Stimulated activated naive B cell treated with anti-CD40 and anti-IgM and Interleukin-4, amounts not matched to agents 10 μg/mL and 1 μg/mL and 100 μg/mL, for 72 hours (primary cell): ENCODE measurements around the gene DOCK1.

Experiments used
- ATAC-seq, 2 donors: fragments of 150-1000 bp; cut with Tn5 transposase; replicated peaks; 2 replicates each; pipeline ENCODE4 v1.10.0; 2021; ENCODE audit warnings: moderate library complexity in 1 of 2
- DNase-seq: peaks from one replicate; pipeline ENCODE4 v3.0.0; 2021
- H3K27ac Mint-ChIP-seq: one replicate; pipeline ENCODE4 v1.8.0; 2022; ENCODE audit warnings: mild to moderate bottlenecking, mixed read lengths
- H3K27me3 Mint-ChIP-seq, 2 donors: one replicate each; pipeline ENCODE4 v1.8.0; 2022; ENCODE audit warnings: mixed read lengths in 2 of 2
- H3K36me3 Mint-ChIP-seq, 2 donors: one replicate each; pipeline ENCODE4 v1.8.0; 2022; ENCODE audit warnings: mixed read lengths in 2 of 2, mild to moderate bottlenecking in 1 of 2
- H3K4me1 Mint-ChIP-seq, 2 donors: one replicate each; pipeline ENCODE4 v1.8.0; 2022; ENCODE audit warnings: mixed read lengths in 2 of 2, mild to moderate bottlenecking in 1 of 2
- H3K4me3 Mint-ChIP-seq, 2 donors: one replicate each; pipeline ENCODE4 v1.8.0; 2022; ENCODE audit warnings: mild to moderate bottlenecking in 2 of 2, mixed read lengths in 2 of 2, moderate library complexity in 1 of 2
- H3K9me3 Mint-ChIP-seq, 2 donors: one replicate each; pipeline ENCODE4 v1.8.0; 2022; ENCODE audit warnings: mixed read lengths in 2 of 2, mild to moderate bottlenecking in 1 of 2

The DOCK1 gene

GRCh38 chr10:127347202-127347959 lies 442.2 kb downstream of the DOCK1 start:
- H3K4me1 Mint-ChIP-seq, result no peaks in the 10 kb centered on the region
- H3K27me3 Mint-ChIP-seq, result no peaks in the 10 kb centered on the region
- H3K4me3 Mint-ChIP-seq, result no peak overlapping the region
- H3K27ac Mint-ChIP-seq, result peak overlapping the region; percentile 2
- no peak for DNase-seq
- H3K36me3 Mint-ChIP-seq, result no peaks in the 10 kb centered on the region
- no peak for ATAC-seq
- no peaks in the 10 kb centered on the region for H3K9me3 Mint-ChIP-seq

GRCh38 chr10:127349737-127350136 lies 444.5 kb downstream of the DOCK1 start:
- Mint-ChIP-seq H3K27me3 (no peaks in the 10 kb centered on the region), H3K4me1 (peaks cover 0 to 2% of the 10 kb centered on the region in 2 donors), H3K9me3 (no peaks in the 10 kb centered on the region), H3K4me3 (no peak overlapping the region), H3K36me3 (no peaks in the 10 kb centered on the region), H3K27ac (no peak overlapping the region)
- no peak for ATAC-seq
- no peak for DNase-seq

GRCh38 chr10:127351542-127351941 lies 446.3 kb downstream of the DOCK1 start:
- DNase-seq (no peak), ATAC-seq (no peak)
- Mint-ChIP-seq H3K27me3 (no peaks in the 10 kb centered on the region), H3K4me3 (no peak overlapping the region), H3K27ac (no peak overlapping the region), H3K4me1 (peaks cover 0 to 2% of the 10 kb centered on the region in 2 donors), H3K9me3 (no peaks in the 10 kb centered on the region), H3K36me3 (no peaks in the 10 kb centered on the region)

- no peak overlapping the region for H3K4me3 Mint-ChIP-seq
- peak in 1 of 2 donors; percentile 48 for ATAC-seq
- H3K27ac Mint-ChIP-seq, result no peak overlapping the region
Observed at GRCh38 chr10:127353544-127353943, 448.3 kb downstream of the DOCK1 start.

GRCh38 chr10:127354255-127354654 lies 449.0 kb downstream of the DOCK1 start:
- H3K4me1 Mint-ChIP-seq, result peaks cover 0 to 2% of the 10 kb centered on the region in 2 donors
- DNase-seq (no peak), ATAC-seq (no peak)
- H3K27me3 Mint-ChIP-seq, result peaks cover 0 to 5% of the 10 kb centered on the region in 2 donors
- H3K27ac Mint-ChIP-seq, result no peak overlapping the region
- no peak overlapping the region for H3K4me3 Mint-ChIP-seq
- no peaks in the 10 kb centered on the region for H3K9me3 Mint-ChIP-seq
- H3K36me3 Mint-ChIP-seq, result no peaks in the 10 kb centered on the region

More at GRCh38 chr10:127353544-127353943, 448.3 kb downstream of the DOCK1 start:
- Mint-ChIP-seq H3K27me3 (no peaks in the 10 kb centered on the region), H3K4me1 (peaks cover 0 to 2% of the 10 kb centered on the region in 2 donors), H3K9me3 (no peaks in the 10 kb centered on the region), H3K36me3 (no peaks in the 10 kb centered on the region)
- DNase-seq, result no peak

- Mint-ChIP-seq H3K27me3 (peaks cover 0 to 7% of the 10 kb centered on the region in 2 donors), H3K4me1 (peaks cover 0 to 2% of the 10 kb centered on the region in 2 donors), H3K4me3 (no peak overlapping the region), H3K9me3 (no peaks in the 10 kb centered on the region), H3K36me3 (no peaks in the 10 kb centered on the region), H3K27ac (no peak overlapping the region)
- ATAC-seq (no peak), DNase-seq (no peak)
Observed at GRCh38 chr10:127354992-127355391, 449.8 kb downstream of the DOCK1 start.

GRCh38 chr10:127356360-127356759 lies 451.1 kb downstream of the DOCK1 start:
- ATAC-seq, result no peak
- Mint-ChIP-seq H3K4me1 (peaks cover 0 to 2% of the 10 kb centered on the region in 2 donors), H3K27me3 (peaks cover under 1 to 13% of the 10 kb centered on the region in 2 donors), H3K4me3 (no peak overlapping the region), H3K9me3 (no peaks in the 10 kb centered on the region), H3K36me3 (no peaks in the 10 kb centered on the region), H3K27ac (no peak overlapping the region)
- DNase-seq, result no peak

- DNase-seq (no peak), ATAC-seq (no peak)
- Mint-ChIP-seq H3K4me1 (peaks cover 0 to 2% of the 10 kb centered on the region in 2 donors), H3K27ac (no peak overlapping the region), H3K9me3 (no peaks in the 10 kb centered on the region), H3K27me3 (peaks cover 4 to 13% of the 10 kb centered on the region in 2 donors), H3K4me3 (no peak overlapping the region), H3K36me3 (no peaks in the 10 kb centered on the region)
Observed at GRCh38 chr10:127357265-127357664, 452.0 kb downstream of the DOCK1 start.

GRCh38 chr10:127358337-127358736 lies 453.1 kb downstream of the DOCK1 start:
- Mint-ChIP-seq H3K36me3 (no peaks in the 10 kb centered on the region), H3K4me1 (peaks cover 0 to 2% of the 10 kb centered on the region in 2 donors), H3K4me3 (no peak overlapping the region), H3K9me3 (peaks cover 0 to 6% of the 10 kb centered on the region in 2 donors), H3K27ac (no peak overlapping the region), H3K27me3 (peaks cover 4 to 13% of the 10 kb centered on the region in 2 donors)
- ATAC-seq (no peak), DNase-seq (no peak)

GRCh38 chr10:127364034-127364433 lies 458.8 kb downstream of the DOCK1 start:
- H3K4me3 Mint-ChIP-seq, result no peak overlapping the region
- DNase-seq (no peak), ATAC-seq (no peak)
- H3K27ac Mint-ChIP-seq, result no peak overlapping the region
- H3K27me3 Mint-ChIP-seq, result peaks cover 4 to 10% of the 10 kb centered on the region in 2 donors
- H3K9me3 Mint-ChIP-seq, result peaks cover 0 to 6% of the 10 kb centered on the region in 2 donors
- H3K4me1 Mint-ChIP-seq, result no peaks in the 10 kb centered on the region
- no peaks in the 10 kb centered on the region for H3K36me3 Mint-ChIP-seq

- DNase-seq (no peak), ATAC-seq (no peak)
- Mint-ChIP-seq H3K27ac (no peak overlapping the region), H3K27me3 (no peaks in the 10 kb centered on the region), H3K4me3 (no peak overlapping the region), H3K36me3 (no peaks in the 10 kb centered on the region), H3K9me3 (no peaks in the 10 kb centered on the region), H3K4me1 (no peaks in the 10 kb centered on the region)
Observed at GRCh38 chr10:127368101-127368500, 462.9 kb downstream of the DOCK1 start.

- Mint-ChIP-seq H3K27me3 (no peaks in the 10 kb centered on the region), H3K9me3 (no peaks in the 10 kb centered on the region), H3K4me3 (no peak overlapping the region), H3K36me3 (no peaks in the 10 kb centered on the region), H3K27ac (no peak overlapping the region), H3K4me1 (no peaks in the 10 kb centered on the region)
- no peak for DNase-seq
- no peak for ATAC-seq
Observed at GRCh38 chr10:127368929-127369328, 463.7 kb downstream of the DOCK1 start.

GRCh38 chr10:127370601-127371000 lies 465.4 kb downstream of the DOCK1 start:
- no peak overlapping the region for H3K27ac Mint-ChIP-seq
- no peaks in the 10 kb centered on the region for H3K36me3 Mint-ChIP-seq
- ATAC-seq (no peak), DNase-seq (no peak)
- no peaks in the 10 kb centered on the region for H3K27me3 Mint-ChIP-seq
- H3K4me1 Mint-ChIP-seq, result no peaks in the 10 kb centered on the region
- no peaks in the 10 kb centered on the region for H3K9me3 Mint-ChIP-seq
- H3K4me3 Mint-ChIP-seq, result no peak overlapping the region

- no peaks in the 10 kb centered on the region for H3K9me3 Mint-ChIP-seq
- H3K27ac Mint-ChIP-seq, result no peak overlapping the region
- no peaks in the 10 kb centered on the region for H3K27me3 Mint-ChIP-seq
- no peaks in the 10 kb centered on the region for H3K4me1 Mint-ChIP-seq
- H3K36me3 Mint-ChIP-seq, result no peaks in the 10 kb centered on the region
- no peak overlapping the region for H3K4me3 Mint-ChIP-seq
- DNase-seq, result no peak
- no peak for ATAC-seq
Observed at GRCh38 chr10:127372361-127372760, 467.1 kb downstream of the DOCK1 start.

GRCh38 chr10:127374074-127374680 lies 468.9 kb downstream of the DOCK1 start:
- ATAC-seq (no peak), DNase-seq (no peak)
- Mint-ChIP-seq H3K36me3 (no peaks in the 10 kb centered on the region), H3K4me3 (no peak overlapping the region), H3K27ac (no peak overlapping the region), H3K4me1 (no peaks in the 10 kb centered on the region), H3K9me3 (no peaks in the 10 kb centered on the region), H3K27me3 (no peaks in the 10 kb centered on the region)
